CD4-positive, alpha-beta T cell (primary cell): ENCODE results near the gene CHPT1. TPM values are rescaled to one million over a fixed set of nuclear protein-coding genes. Genes with fewer than 3 reads are reported as not detected.

Experiments used
- ATAC-seq: fragments of 200-7000 bp; cut with Tn5 transposase; one replicate; pipeline ENCODE4 v1.10.0; 2022; ENCODE audit warnings: mild to moderate bottlenecking; ENCODE audit not compliant: poor library complexity
- CTCF ChIA-PET: fragments of 350-600 bp; sonication (Branson Sonifier 250); formaldehyde crosslinking; loops from one replicate; lab custom pipeline; 2021; ENCODE audit warnings: antibody characterized with exemption, inconsistent platforms; lab: Charles Lee
- POLR2A ChIA-PET: fragments of 350-600 bp; sonication (Branson Sonifier 250); formaldehyde crosslinking; loops from one replicate; lab custom pipeline; 2021; ENCODE audit warnings: antibody characterized with exemption, inconsistent platforms; lab: Charles Lee
- DNase-seq, 14 experiments: peaks; one replicate each; pipeline ENCODE4 v3.0.0-alpha.2; 2013 to 2020; ENCODE audit warnings: mixed read lengths in 2 of 14
- H3K27ac ChIP-seq, 2 donors: one replicate each; pipeline versions ENCODE4 v1.5.1 to v1.7.0; 2013; ENCODE audit warnings: low read length in 2 of 2, low read depth in 1 of 2, mild to moderate bottlenecking in 1 of 2
- H3K27me3 ChIP-seq, 2 experiments: 1 replicate in 1 of 2; 2 replicates in 1 of 2; pipeline versions ENCODE4 v1.6.1 to v1.7.0; 2013; ENCODE audit warnings: low read length in 2 of 2, control low read depth in 1 of 2, mild to moderate bottlenecking in 1 of 2, moderate library complexity in 1 of 2; ENCODE audit not compliant: insufficient read depth in 2 of 2, control insufficient read depth in 1 of 2
- H3K36me3 ChIP-seq: one replicate; pipeline ENCODE4 v1.6.1; 2013; ENCODE audit warnings: low read length, control low read depth; ENCODE audit not compliant: insufficient read depth
- H3K4me1 ChIP-seq: one replicate; pipeline ENCODE4 v1.6.1; 2013; ENCODE audit warnings: low read length, control low read depth; ENCODE audit not compliant: insufficient read depth
- H3K4me3 ChIP-seq: one replicate; pipeline ENCODE4 v1.5.1; 2013; ENCODE audit warnings: mild to moderate bottlenecking, low read length, moderate library complexity
- H3K9me3 ChIP-seq, 2 experiments: 1 replicate in 1 of 2; 2 replicates in 1 of 2; pipeline versions ENCODE4 v1.6.1 to v1.7.0; 2013; ENCODE audit warnings: low read length in 2 of 2, mild to moderate bottlenecking in 2 of 2, control low read depth in 1 of 2, moderate library complexity in 1 of 2; ENCODE audit not compliant: control insufficient read depth in 1 of 2, insufficient read depth in 1 of 2
- H3K27ac Mint-ChIP-seq: one replicate; pipeline ENCODE4 v1.8.0; 2020; ENCODE audit warnings: mixed read lengths
- H3K27me3 Mint-ChIP-seq: one replicate; pipeline ENCODE4 v1.8.0; 2021; ENCODE audit warnings: mixed read lengths
- H3K36me3 Mint-ChIP-seq: one replicate; pipeline ENCODE4 v1.8.0; 2021; ENCODE audit warnings: low read depth, mixed read lengths
- H3K4me1 Mint-ChIP-seq: one replicate; pipeline ENCODE4 v1.8.0; 2021; ENCODE audit warnings: low read depth, mixed read lengths
- H3K4me3 Mint-ChIP-seq: one replicate; pipeline ENCODE4 v1.8.0; 2020; ENCODE audit warnings: mild to moderate bottlenecking, mixed read lengths
- H3K9me3 Mint-ChIP-seq: one replicate; pipeline ENCODE4 v1.8.0; 2020; ENCODE audit warnings: mixed read lengths
- intact Hi-C, 2 experiments: fragments of 100-400 bp; cut with DNase I in 1 of 2; cut with micrococcal nuclease in 1 of 2; formaldehyde crosslinking; loops; one replicate each; pipeline versions ENCODE4 v1.15.1 to v1.9.0; 2023 to 2025; cut with DNase I, micrococcal nuclease
- total RNA-seq, 174 experiments: library from RNA in 2 of 174; stranded (reverse) in 2 of 174; gene quantifications; one replicate each; pipeline ENCODE4 v1.2.3 and lab custom pipeline; 2021 to 2026
- TF ChIP-seq, protein P1 (sequence below): fragments of 200-600 bp; IDR thresholded peaks from one replicate; pipeline ENCODE4 v1.8.0; 2022; ENCODE audit warnings: antibody characterized with exemption, mild to moderate bottlenecking

The CHPT1 gene
- total RNA-seq, 2 experiments from 2014 or later, result 10.8 to 11.9 TPM

DNA sequence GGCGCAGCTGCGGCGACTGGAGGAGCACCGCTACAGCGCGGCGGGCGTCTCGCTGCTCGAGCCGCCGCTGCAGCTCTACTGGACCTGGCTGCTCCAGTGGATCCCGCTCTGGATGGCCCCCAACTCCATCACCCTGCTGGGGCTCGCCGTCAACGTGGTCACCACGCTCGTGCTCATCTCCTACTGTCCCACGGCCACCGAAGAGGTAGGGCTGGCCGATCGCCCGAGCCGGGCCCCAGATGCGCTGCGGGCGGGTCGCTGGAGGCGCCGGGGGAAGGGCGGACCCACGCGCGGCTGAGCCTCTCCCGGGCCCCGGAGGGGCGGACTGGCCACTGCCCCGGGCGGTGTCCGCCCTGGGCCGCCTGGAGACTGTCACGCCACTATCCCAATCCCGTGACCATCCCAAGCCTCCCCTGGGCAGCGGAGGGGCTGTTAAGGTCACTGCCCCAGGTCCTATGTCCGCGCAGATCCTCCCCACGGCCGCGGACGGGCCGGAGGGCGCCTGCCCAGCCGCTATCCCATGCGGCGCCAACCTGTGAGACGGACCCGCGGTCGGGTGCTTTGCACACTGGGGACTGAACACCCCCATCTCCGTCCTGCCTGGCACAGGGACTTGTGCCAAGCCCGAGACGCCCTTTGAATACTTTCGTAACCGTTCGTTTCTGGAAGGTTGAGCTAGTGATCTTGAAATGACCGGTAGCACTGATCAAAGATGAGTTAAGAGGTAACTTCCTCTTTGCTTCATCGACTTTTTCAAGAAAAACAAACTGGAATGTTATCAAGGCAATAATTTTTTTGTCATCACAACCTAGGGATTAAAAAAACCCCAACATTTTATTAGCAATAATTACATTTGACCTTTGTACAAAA is 725 bp downstream of the CHPT1 start:
- DNase-seq, result peak in 6 of 14 experiments; percentile 3 to 37 (median 25)

DNA sequence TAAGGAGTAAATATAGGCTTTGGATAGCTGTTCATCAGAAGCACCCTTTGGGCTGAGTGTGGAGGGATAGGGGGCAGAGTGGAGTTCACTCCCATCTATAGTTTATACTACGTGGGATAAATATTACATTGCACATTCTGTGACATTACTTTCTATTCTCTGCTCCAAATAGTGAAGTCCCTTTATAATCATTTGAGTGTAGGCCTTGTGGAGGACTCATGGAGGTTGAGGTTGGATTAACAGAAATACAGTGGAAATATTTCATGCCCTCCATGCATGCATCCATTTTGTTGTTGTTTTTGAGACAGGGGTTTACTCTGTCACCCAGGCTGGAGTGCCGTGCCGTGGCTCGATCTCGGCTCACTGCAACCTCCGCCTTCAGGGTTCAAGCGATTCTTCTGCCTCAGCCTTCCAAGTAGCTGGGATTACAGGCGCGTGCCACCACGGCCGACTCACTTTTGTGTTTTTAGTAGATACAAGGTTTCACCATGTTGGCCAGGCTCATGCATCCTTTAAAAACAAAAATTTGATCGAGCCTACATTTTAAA is 1.4 kb downstream of the CHPT1 start:
- H3K4me1 Mint-ChIP-seq, result peaks cover 46% of the 10 kb centered on the region
- ChIA-PET CTCF (interaction anchor here (1.0 to 1.3 kb wide), 2 partner anchors 60 to 125 kb away, joined by 3 read pairs; no protein-coding TSS in a partner anchor), POLR2A (interaction anchor here (0.9 to 1.2 kb wide), 2 partner anchors 15 to 132 kb away, joined by 4 to 5 read pairs; partner anchors contain the start of gene GNPTAB)
- Histone ChIP-seq H3K27me3 (no peaks in the 10 kb centered on the region), H3K9me3 (no peaks in the 10 kb centered on the region), H3K27ac (no peak overlapping the region), H3K4me3 (peak overlapping the region; percentile 93), H3K36me3 (no peaks in the 10 kb centered on the region), H3K4me1 (peaks cover 21% of the 10 kb centered on the region)
- H3K27me3 Mint-ChIP-seq, result no peaks in the 10 kb centered on the region
- TF ChIP-seq, protein P1, sequence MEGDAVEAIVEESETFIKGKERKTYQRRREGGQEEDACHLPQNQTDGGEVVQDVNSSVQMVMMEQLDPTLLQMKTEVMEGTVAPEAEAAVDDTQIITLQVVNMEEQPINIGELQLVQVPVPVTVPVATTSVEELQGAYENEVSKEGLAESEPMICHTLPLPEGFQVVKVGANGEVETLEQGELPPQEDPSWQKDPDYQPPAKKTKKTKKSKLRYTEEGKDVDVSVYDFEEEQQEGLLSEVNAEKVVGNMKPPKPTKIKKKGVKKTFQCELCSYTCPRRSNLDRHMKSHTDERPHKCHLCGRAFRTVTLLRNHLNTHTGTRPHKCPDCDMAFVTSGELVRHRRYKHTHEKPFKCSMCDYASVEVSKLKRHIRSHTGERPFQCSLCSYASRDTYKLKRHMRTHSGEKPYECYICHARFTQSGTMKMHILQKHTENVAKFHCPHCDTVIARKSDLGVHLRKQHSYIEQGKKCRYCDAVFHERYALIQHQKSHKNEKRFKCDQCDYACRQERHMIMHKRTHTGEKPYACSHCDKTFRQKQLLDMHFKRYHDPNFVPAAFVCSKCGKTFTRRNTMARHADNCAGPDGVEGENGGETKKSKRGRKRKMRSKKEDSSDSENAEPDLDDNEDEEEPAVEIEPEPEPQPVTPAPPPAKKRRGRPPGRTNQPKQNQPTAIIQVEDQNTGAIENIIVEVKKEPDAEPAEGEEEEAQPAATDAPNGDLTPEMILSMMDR, result no peak
- H3K27ac Mint-ChIP-seq, result peak overlapping the region; percentile 80
- no peak for ATAC-seq
- no peaks in the 10 kb centered on the region for H3K9me3 Mint-ChIP-seq
- DNase-seq, result peak in 3 of 14 experiments; percentile 10 to 21 (median 14)
- peaks cover 12% of the 10 kb centered on the region for H3K36me3 Mint-ChIP-seq
- peak overlapping the region; percentile 95 for H3K4me3 Mint-ChIP-seq
- intact Hi-C loops, result loop anchor here in 1 of 2 experiments (5.0 kb wide), 1 partner anchor 133 kb away; the partner anchor contains the start of gene GNPTAB

More for the DNA sequence above, 725 bp downstream of the CHPT1 start:
- Histone ChIP-seq H3K9me3 (no peaks in the 10 kb centered on the region), H3K4me1 (peaks cover 21% of the 10 kb centered on the region), H3K36me3 (no peaks in the 10 kb centered on the region), H3K27me3 (no peaks in the 10 kb centered on the region), H3K27ac (no peak overlapping the region), H3K4me3 (peak overlapping the region; percentile 93)
- H3K9me3 Mint-ChIP-seq, result no peaks in the 10 kb centered on the region
- peak; percentile 25 for ATAC-seq
- ChIA-PET CTCF (interaction anchor here (1.0 to 1.3 kb wide), 2 partner anchors 61 to 126 kb away, joined by 3 read pairs; no protein-coding TSS in a partner anchor), POLR2A (interaction anchor here (0.8 to 1.2 kb wide), 3 partner anchors 15 to 132 kb away, joined by 3 to 5 read pairs (median 4); partner anchors contain the start of gene GNPTAB)
- intact Hi-C loops, result loop anchor here in 1 of 2 experiments (5.0 kb wide), 1 partner anchor 134 kb away; the partner anchor contains the start of gene GNPTAB
- H3K4me3 Mint-ChIP-seq, result peak overlapping the region; percentile 95
- peak overlapping the region; percentile 80 for H3K27ac Mint-ChIP-seq
- no peaks in the 10 kb centered on the region for H3K27me3 Mint-ChIP-seq
- peaks cover 12% of the 10 kb centered on the region for H3K36me3 Mint-ChIP-seq
- TF ChIP-seq, protein P1, result no peak
- peaks cover 46% of the 10 kb centered on the region for H3K4me1 Mint-ChIP-seq

DNA sequence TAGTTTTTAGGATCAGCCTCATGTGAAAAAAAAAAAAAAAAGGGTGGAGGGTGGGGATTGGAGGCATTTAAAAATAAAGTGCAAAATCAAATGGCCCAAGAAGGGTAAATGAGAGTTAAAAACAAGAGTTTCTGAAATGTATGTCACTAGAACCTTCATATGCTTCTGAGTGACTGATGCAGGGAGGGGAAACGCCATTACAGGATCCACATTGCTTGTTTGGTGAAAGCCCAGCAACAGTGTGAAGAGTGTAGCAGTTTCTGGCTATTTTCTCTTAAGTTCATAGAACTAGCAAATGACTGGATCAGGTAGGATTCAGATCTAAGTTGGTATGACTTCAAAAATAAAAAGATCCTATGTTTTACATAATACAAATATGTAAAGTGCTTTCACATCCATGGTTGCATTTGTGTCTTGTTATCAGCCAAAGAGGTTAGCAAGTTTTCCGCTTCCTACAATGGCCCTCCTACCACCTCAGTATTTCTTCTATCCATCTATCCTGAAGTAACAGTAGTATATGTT is 2.9 kb downstream of the CHPT1 start:
- H3K27ac ChIP-seq, result no peak overlapping the region
- ATAC-seq (no peak), DNase-seq (no peak)
- peaks cover 46% of the 10 kb centered on the region for H3K4me1 Mint-ChIP-seq
- intact Hi-C loops, result no loop called here
- peaks cover 12% of the 10 kb centered on the region for H3K36me3 Mint-ChIP-seq
- H3K27me3 Mint-ChIP-seq, result no peaks in the 10 kb centered on the region
- peak overlapping the region; percentile 80 for H3K27ac Mint-ChIP-seq
- ChIA-PET POLR2A (no interaction called here), CTCF (no interaction called here)
- no peaks in the 10 kb centered on the region for H3K27me3 ChIP-seq
- H3K36me3 ChIP-seq, result no peaks in the 10 kb centered on the region
- peak overlapping the region; percentile 95 for H3K4me3 Mint-ChIP-seq
- H3K4me3 ChIP-seq, result no peak overlapping the region
- no peaks in the 10 kb centered on the region for H3K9me3 ChIP-seq
- TF ChIP-seq, protein P1, result no peak
- H3K9me3 Mint-ChIP-seq, result no peaks in the 10 kb centered on the region
- peaks cover 21% of the 10 kb centered on the region for H3K4me1 ChIP-seq
